HepG2 (cell line): Measurements from ENCODE around the gene RASA3.

Experiments
- CHD4 ChIP-seq: fragments of 200-600 bp; sonication (generic); IDR thresholded peaks from 2 replicates; pipeline ENCODE4 v1.7.0; 2017; ENCODE audit warnings: mild to moderate bottlenecking, low read length, borderline replicate concordance
- KLF11 ChIP-seq: IDR thresholded peaks from 2 replicates; pipeline ENCODE4 v1.6.1; 2016; ENCODE audit warnings: missing compliant biosample characterization
- MAFK ChIP-seq, 2 experiments: IDR thresholded peaks in 1 of 2; conservative IDR thresholded peaks in 1 of 2; 2 replicates each; pipeline ENCODE4 v1.6.1; 2011; ENCODE audit warnings: improper control_type of control experiment in 2 of 2, low read length in 2 of 2
- MXI1 ChIP-seq: IDR thresholded peaks from 3 replicates; pipeline ENCODE4 v1.6.1; 2012; ENCODE audit warnings: low read depth, low read length, inconsistent platforms, borderline replicate concordance
- RBM39 ChIP-seq: fragments of 200-400 bp; formaldehyde crosslinking; IDR thresholded peaks from one replicate; pipeline ENCODE4 v1.6.1; 2018; ENCODE audit warnings: antibody characterized with exemption, mild to moderate bottlenecking, low read depth, low read length; ENCODE audit not compliant: poor library complexity, severe bottlenecking
- SUZ12 ChIP-seq: fragments of 150-350 bp; IDR thresholded peaks from 2 replicates; pipeline ENCODE4 v1.6.1; 2014; ENCODE audit warnings: low read depth, low read length
- ZKSCAN8 ChIP-seq: IDR thresholded peaks from 2 replicates; pipeline ENCODE4 v1.6.1; 2016; ENCODE audit warnings: borderline replicate concordance, missing genetic modification reagents, missing compliant biosample characterization
- TF ChIP-seq, protein P1 (sequence below): sonication (generic); formaldehyde crosslinking; IDR thresholded peaks from 2 replicates; pipeline ENCODE4 v1.4.0; 2020; ENCODE audit warnings: mild to moderate bottlenecking, missing genetic modification reagents
- TF ChIP-seq, protein P2 (sequence below): sonication (generic); formaldehyde crosslinking; IDR thresholded peaks from 2 replicates; pipeline ENCODE4 v1.5.0; 2020; ENCODE audit warnings: mild to moderate bottlenecking, missing genetic modification reagents, moderate library complexity

DNA sequence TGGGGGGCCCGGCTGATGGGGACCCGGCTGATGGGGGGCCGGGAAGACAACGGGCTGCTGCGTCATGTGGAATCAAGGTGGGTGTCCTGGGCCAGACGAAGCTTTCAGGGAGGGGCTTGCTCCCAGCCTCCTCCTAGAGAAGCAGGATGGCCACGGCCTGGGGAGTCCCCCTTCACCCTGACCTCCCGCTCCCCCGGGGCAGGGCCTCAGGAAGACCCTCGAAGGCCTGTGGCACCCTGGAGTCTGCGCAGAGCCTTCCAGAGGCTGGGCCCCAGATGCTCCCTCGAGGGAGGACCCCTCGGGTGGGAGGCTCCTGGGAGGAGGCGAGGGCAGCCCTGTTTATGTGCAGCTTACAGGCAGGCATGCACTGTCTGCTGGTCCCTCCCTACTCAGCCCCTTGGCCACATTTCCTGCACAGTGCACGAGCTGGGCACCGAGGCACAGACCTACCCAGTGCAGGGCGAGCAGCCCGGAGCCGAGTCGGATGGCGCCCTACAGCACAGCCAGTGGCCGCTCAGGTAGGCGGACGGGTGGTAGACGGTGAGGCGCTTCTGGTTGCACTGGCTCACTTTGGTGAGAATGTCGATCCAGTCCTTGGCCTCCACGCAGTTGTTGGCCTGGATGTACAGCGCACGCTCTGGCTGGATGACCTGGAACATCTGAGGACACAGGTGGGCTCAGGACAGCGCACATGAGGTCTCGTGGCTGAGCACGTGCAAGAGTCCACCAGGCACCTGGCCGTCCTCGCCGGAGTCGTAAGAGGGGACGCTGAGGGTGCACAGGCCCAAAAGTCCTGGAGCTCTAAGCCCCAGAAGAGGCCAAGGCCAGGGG, 136.1 kb downstream of the RASA3 start:
- TF ChIP-seq, protein P1, sequence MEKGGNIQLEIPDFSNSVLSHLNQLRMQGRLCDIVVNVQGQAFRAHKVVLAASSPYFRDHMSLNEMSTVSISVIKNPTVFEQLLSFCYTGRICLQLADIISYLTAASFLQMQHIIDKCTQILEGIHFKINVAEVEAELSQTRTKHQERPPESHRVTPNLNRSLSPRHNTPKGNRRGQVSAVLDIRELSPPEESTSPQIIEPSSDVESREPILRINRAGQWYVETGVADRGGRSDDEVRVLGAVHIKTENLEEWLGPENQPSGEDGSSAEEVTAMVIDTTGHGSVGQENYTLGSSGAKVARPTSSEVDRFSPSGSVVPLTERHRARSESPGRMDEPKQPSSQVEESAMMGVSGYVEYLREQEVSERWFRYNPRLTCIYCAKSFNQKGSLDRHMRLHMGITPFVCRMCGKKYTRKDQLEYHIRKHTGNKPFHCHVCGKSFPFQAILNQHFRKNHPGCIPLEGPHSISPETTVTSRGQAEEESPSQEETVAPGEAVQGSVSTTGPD (CRISPR knock-in tag) = no peak
- TF ChIP-seq, protein P2, sequence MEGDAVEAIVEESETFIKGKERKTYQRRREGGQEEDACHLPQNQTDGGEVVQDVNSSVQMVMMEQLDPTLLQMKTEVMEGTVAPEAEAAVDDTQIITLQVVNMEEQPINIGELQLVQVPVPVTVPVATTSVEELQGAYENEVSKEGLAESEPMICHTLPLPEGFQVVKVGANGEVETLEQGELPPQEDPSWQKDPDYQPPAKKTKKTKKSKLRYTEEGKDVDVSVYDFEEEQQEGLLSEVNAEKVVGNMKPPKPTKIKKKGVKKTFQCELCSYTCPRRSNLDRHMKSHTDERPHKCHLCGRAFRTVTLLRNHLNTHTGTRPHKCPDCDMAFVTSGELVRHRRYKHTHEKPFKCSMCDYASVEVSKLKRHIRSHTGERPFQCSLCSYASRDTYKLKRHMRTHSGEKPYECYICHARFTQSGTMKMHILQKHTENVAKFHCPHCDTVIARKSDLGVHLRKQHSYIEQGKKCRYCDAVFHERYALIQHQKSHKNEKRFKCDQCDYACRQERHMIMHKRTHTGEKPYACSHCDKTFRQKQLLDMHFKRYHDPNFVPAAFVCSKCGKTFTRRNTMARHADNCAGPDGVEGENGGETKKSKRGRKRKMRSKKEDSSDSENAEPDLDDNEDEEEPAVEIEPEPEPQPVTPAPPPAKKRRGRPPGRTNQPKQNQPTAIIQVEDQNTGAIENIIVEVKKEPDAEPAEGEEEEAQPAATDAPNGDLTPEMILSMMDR = no peak
- no peak for TF ChIP-seq KLF11
- no peak for TF ChIP-seq CHD4
- TF ChIP-seq RBM39 = no peak
- TF ChIP-seq ZKSCAN8 (CRISPR knock-in tag) = no peak
- no peak for TF ChIP-seq MXI1
- TF ChIP-seq MAFK (conservative IDR thresholded peaks at IDR 0.05 in 1 of 2, IDR thresholded peaks at IDR 0.05 in 1 of 2; ENCODE audit: low read length in 2 of 2) = no peak
- TF ChIP-seq SUZ12 = no peak
